NCI-H446 treated with DMSO at 0.1 percent for 48 hours (cell line): ENCODE results near the gene MBD1.
"Not testable (repeated sequence)": the region's sequence is repeated elsewhere in the genome, so short reads cannot be mapped to it uniquely, and the experiment has no call there.

Experiments
- DNase-seq: peaks from one replicate; lab custom pipeline; 2025; lab: John Stamatoyannopoulos, UW

MBD1 gene

GRCh38 chr18:50281295-50281971 is at the start of gene MBD1:
MBD1 (minus strand) TSS chr18:50281523; CDS start chr18:50279992, 1,531 bp downstream.
- peak; percentile 95 for DNase-seq

GRCh38 chr18:50330176-50330575 is 48.9 kb upstream of the MBD1 start:
- DNase-seq: no peak

- no peak for DNase-seq
Measured at GRCh38 chr18:50327983-50328382, 46.7 kb upstream of the MBD1 start.

- DNase-seq: no peak
Measured at GRCh38 chr18:50320719-50321118, 39.4 kb upstream of the MBD1 start.

- DNase-seq: no peak
Measured at GRCh38 chr18:50315100-50315871, 34.0 kb upstream of the MBD1 start.

GRCh38 chr18:50313873-50314460 is 32.6 kb upstream of the MBD1 start:
- DNase-seq: no peak

GRCh38 chr18:50313031-50313607 is 31.8 kb upstream of the MBD1 start:
- DNase-seq: no peak

GRCh38 chr18:50312296-50313030 is 31.1 kb upstream of the MBD1 start:
- no peak for DNase-seq

- DNase-seq: no peak
Measured at GRCh38 chr18:50311650-50312049, 30.3 kb upstream of the MBD1 start.

- no peak for DNase-seq
Measured at GRCh38 chr18:50310080-50310479, 28.8 kb upstream of the MBD1 start.

- not testable (repeated sequence) for DNase-seq
Measured at GRCh38 chr18:50308851-50309250, 27.5 kb upstream of the MBD1 start.

- peak; percentile 43 for DNase-seq
Measured at GRCh38 chr18:50307738-50308470, 26.6 kb upstream of the MBD1 start.

GRCh38 chr18:50307400-50307737 is 26.0 kb upstream of the MBD1 start:
- DNase-seq: no peak

GRCh38 chr18:50306944-50307343 is 25.6 kb upstream of the MBD1 start:
- DNase-seq: no peak

GRCh38 chr18:50301074-50301473 is 19.8 kb upstream of the MBD1 start:
- no peak for DNase-seq

GRCh38 chr18:50299626-50300388 is 18.5 kb upstream of the MBD1 start:
- no peak for DNase-seq

- no peak for DNase-seq
Measured at GRCh38 chr18:50298443-50299284, 17.3 kb upstream of the MBD1 start.

GRCh38 chr18:50297621-50298442 is 16.5 kb upstream of the MBD1 start:
- peak; percentile 27 for DNase-seq

GRCh38 chr18:50293039-50293438 is 11.7 kb upstream of the MBD1 start:
- no peak for DNase-seq
